GM12801 (cell line): Measurements from ENCODE around the gene TUBG2.

Experiments used
- CTCF ChIP-seq: IDR thresholded peaks from one replicate; pipeline ENCODE4 v1.5.1; 2011; ENCODE audit warnings: control low read depth; ENCODE audit not compliant: insufficient read length; ENCODE audit errors: extremely low read depth

TUBG2 gene

GRCh38 chr17:42674755-42675347, 15.8 kb downstream of the TUBG2 start:
- TF ChIP-seq CTCF, result no peak

GRCh38 chr17:42675348-42675964, 16.4 kb downstream of the TUBG2 start:
- no peak for TF ChIP-seq CTCF

- no peak for TF ChIP-seq CTCF
These were observed 16.9 kb downstream of the TUBG2 start for GRCh38 chr17:42675965-42676423.

GRCh38 chr17:42676424-42677011, 17.4 kb downstream of the TUBG2 start, which contains the start of gene PLEKHH3:
TSS of gene PLEKHH3 (minus strand) at chr17:42676994. CDS start at chr17:42676563, 431 bp downstream.
- no peak for TF ChIP-seq CTCF

GRCh38 chr17:42677012-42677857, 18.2 kb downstream of the TUBG2 start:
- TF ChIP-seq CTCF, result no peak

- TF ChIP-seq CTCF, result no peak
These were observed 19.1 kb downstream of the TUBG2 start for GRCh38 chr17:42677921-42678781.
